Measurements from ENCODE around the gene CCL27. TPM values are rescaled to one million over a fixed set of nuclear protein-coding genes. Genes with fewer than 3 reads are reported as not detected.
A peak's percentile ranks its signal among the peaks of the same experiment; 100 is the strongest.
"Not testable (repeated sequence)": the region's sequence is repeated elsewhere in the genome, so short reads cannot be mapped to it uniquely, and the experiment has no call there.

Gene CCL27
- polyA plus RNA-seq, 2 of the 4 experiments (the other 2 are of a cell fraction), result 0.22 to 0.27 TPM

DNA sequence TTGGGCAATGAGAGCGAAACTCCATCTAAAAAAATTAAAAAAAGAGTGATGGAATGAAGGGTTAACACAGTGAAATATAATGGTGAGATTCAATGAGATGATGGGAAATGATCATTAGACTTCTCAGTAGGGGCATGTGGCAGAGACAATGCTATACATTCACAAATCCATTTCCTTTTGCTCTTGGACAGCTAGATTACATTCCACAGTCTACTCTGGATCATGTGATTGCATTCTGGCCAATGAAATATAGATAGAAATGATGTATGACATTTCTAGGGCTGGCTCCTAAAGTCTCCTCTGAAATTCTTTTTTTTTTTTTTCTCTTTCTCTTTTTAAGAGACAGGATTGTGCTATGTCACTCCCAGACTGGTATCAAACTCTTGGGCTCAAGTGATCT is 19.8 kb downstream of the CCL27 start:
- 96% methylated on average over 1 of the region's 1 CpG for WGBS (ENCODE audit: missing lambda C conversion rate)
- CTCF ChIA-PET, result interaction anchor here (0.9 to 22.6 kb wide), 7 partner anchors 8 to 95 kb away, joined by 3 to 288 read pairs (median 3); partner anchors contain the start of genes CCL27, IL11RA and RPP25L
- Histone ChIP-seq H3K4me3 (no peak overlapping the region), H3K9me3 (no peaks in the 10 kb centered on the region), H3K4me2 (no peak overlapping the region), H3K4me1 (peaks cover 31% of the 10 kb centered on the region), H3K27ac (no peak overlapping the region)
- FAIRE-seq (no peak), ATAC-seq (no peak), DNase-seq (ENCODE audit: low read depth in 1 of 2, low spot score in 1 of 2) (no peak)
- POLR2A ChIA-PET, result no interaction called here
- TF ChIP-seq TP53 (CRISPR knock-in tag; IDR thresholded peaks at IDR 0.05), result no peak

DNA sequence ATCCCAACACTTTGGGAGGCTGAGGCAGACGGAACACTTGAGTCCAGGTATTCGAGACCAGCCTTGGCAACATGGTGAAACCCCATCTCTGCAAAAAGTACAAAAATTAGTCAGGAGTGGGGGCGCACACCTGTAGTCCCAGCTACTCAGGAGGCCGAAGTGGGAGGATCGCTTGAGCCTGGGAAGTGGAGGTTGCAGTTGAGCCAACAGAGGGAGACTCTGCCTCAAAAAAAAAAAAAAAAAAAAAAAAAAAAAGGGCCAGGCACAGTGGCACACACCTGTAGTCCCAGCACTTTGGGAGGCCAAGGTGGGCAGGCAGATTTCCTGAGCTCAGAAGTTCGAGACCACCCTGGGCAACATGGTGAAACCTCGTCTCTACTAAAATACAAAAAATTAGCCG is 23.1 kb downstream of the CCL27 start:
- WGBS (ENCODE audit: missing lambda C conversion rate), result 87% methylated on average over 8 of the region's 8 CpGs
- DNase-seq (ENCODE audit: low read depth in 1 of 2, low spot score in 1 of 2); ATAC-seq; H3K4me2 ChIP-seq; H3K9me3 ChIP-seq; FAIRE-seq; H3K4me3 ChIP-seq; H3K27ac ChIP-seq: not testable (repeated sequence)
- ChIA-PET POLR2A (interaction anchor here (0.6 to 1.8 kb wide), 2 partner anchors 14 to 16 kb away, joined by 6 read pairs; no protein-coding TSS in a partner anchor), CTCF (interaction anchor here (1.7 to 22.6 kb wide), 4 partner anchors 11 to 63 kb away, joined by 4 to 429 read pairs (median 198); partner anchors contain the start of genes CCL27, GALT, IL11RA and RPP25L)
- H3K4me1 ChIP-seq, result peaks cover 26% of the 10 kb centered on the region; the same call in 2 of the 3 replicates

DNA sequence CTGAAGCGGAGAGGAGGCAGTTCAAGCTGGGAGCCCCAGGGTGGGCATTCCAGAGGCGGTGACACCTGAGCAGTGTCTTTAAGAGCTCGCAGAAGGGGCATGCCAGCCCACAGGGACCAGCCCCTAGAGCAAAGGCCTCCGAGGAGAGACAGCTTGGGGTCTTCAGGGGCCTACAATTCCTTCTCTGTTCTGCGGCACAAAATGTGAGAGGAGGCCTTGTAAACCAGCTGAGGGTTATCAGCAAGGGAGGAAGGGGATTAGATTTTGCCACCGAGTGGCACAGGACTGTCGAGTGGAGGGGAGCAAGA is 24.4 kb downstream of the CCL27 start:
- Histone ChIP-seq H3K27ac (peak overlapping the region; percentile 88 to 95), H3K4me1 (peaks cover 26% of the 10 kb centered on the region; the same call in 2 of the 3 replicates), H3K4me3 (peak overlapping the region; percentile 73), H3K4me2 (peak overlapping the region; percentile 93), H3K9me3 (no peaks in the 10 kb centered on the region)
- POLR2A ChIA-PET, result interaction anchor here (0.9 to 2.3 kb wide), 6 partner anchors 9 to 441 kb away, joined by 3 to 17 read pairs (median 6); partner anchors contain the start of genes DCTN3, FANCG, GALT and IL11RA
- TF ChIP-seq SMC3 (IDR thresholded peaks at IDR 0.05) (no peak), ZSCAN20 (CRISPR knock-in tag; IDR thresholded peaks at IDR 0.05) (no peak), HOXA7 (CRISPR knock-in tag; IDR thresholded peaks at IDR 0.05) (no peak), NFE2L2 (conservative IDR thresholded peaks at IDR 0.05; ENCODE audit: low read length) (no peak)
- DNase-seq (ENCODE audit: low read depth in 1 of 2, low spot score in 1 of 2) (no peak), ATAC-seq (0 out of 6 replicates have a peak, but pooled peaks of 1 of the 2 experiments have one; percentile 1), FAIRE-seq (no peak)
- CTCF ChIA-PET, result interaction anchor here (1.2 to 22.6 kb wide), 8 partner anchors 9 to 138 kb away, joined by 3 to 429 read pairs (median 56); partner anchors contain the start of genes ARID3C, CCL27, DCTN3 and GALT
- 35% methylated on average over 7 of the region's 7 CpGs for WGBS (ENCODE audit: missing lambda C conversion rate)

DNA sequence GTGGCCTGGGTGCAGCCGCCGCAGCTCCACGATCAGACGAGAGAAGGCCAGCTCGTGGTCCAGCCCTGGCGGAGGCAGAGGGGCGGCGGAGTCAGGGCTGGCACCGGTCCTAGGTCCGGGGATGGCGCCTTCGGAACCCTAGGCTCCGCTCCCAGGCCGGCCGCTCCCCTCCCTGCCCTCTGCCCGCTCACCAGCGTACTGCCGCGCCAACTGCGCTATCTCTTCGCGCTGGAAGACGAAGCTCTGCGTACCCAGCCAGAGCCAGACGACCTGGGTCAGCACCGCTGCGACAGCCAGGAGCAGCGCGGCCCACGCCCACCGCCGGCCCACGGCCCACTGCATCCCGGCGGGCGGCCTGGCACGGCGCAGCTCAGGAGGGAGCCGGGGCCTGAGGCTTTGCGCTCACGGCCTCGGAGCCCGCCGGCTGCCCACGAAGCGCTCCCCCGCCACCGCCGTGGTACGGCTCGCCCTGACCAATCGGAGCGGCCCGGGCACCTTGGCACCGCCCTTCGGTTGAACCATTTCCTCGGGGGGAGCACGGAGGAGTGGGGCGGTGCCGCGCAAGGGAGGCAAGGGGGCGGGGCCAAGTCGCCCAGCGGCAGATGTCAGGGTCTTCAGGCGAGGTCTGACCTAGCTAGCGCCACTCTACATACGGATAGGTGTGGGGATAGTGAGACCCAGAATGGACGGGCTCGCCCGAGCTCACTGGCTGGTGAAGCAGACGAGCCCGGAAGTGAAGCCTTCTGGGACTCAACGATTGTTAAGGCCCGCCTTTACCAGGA is 24.9 kb downstream of the CCL27 start, which contains the start of gene SIGMAR1:
SIGMAR1 (minus strand) TSS at position 432 of the 782 bp plus-strand sequence; CDS start at position 342, 90 bp downstream.
- ATAC-seq, result peak; percentile 87 to 92
- POLR2A ChIA-PET, result interaction anchor here (0.6 to 2.3 kb wide), 9 partner anchors 8 to 442 kb away, joined by 3 to 17 read pairs (median 5); partner anchors contain the start of genes ARID3C, DCTN3, FANCG and GALT
- peak; percentile 87 to 93 for DNase-seq (ENCODE audit: low read depth in 1 of 2, low spot score in 1 of 2)
- CTCF ChIA-PET, result interaction anchor here (1.2 to 22.6 kb wide), 8 partner anchors 8 to 138 kb away, joined by 3 to 429 read pairs (median 56); partner anchors contain the start of genes ARID3C, CCL27, DCTN3 and GALT
- Histone ChIP-seq H3K4me1 (peaks cover 26% of the 10 kb centered on the region; the same call in 2 of the 3 replicates), H3K9me3 (no peaks in the 10 kb centered on the region), H3K4me2 (peak within 1 kb of the TSS; percentile 93), H3K27ac (peak within 1 kb of the TSS; percentile 88 to 95), H3K4me3 (peak within 1 kb of the TSS; percentile 73)
- no peak for TF ChIP-seq SMC3 (IDR thresholded peaks at IDR 0.05)
- peak; percentile 58; the same call in 1 of the 2 replicates for TF ChIP-seq GATA3 (IDR thresholded peaks at IDR 0.05; ENCODE audit: borderline replicate concordance)
- peak in 1 of 2 experiments; percentile 87; a peak in 2 of 5 replicates for TF ChIP-seq JUN (IDR thresholded peaks at IDR 0.05)
- no peak for TF ChIP-seq HOXA7 (CRISPR knock-in tag; IDR thresholded peaks at IDR 0.05)
- no peak for TF ChIP-seq MAFK (IDR thresholded peaks at IDR 0.05; ENCODE audit: partially characterized antibody)
- no peak for TF ChIP-seq RARB (CRISPR knock-in tag; IDR thresholded peaks at IDR 0.05)
- TF ChIP-seq, protein P1, sequence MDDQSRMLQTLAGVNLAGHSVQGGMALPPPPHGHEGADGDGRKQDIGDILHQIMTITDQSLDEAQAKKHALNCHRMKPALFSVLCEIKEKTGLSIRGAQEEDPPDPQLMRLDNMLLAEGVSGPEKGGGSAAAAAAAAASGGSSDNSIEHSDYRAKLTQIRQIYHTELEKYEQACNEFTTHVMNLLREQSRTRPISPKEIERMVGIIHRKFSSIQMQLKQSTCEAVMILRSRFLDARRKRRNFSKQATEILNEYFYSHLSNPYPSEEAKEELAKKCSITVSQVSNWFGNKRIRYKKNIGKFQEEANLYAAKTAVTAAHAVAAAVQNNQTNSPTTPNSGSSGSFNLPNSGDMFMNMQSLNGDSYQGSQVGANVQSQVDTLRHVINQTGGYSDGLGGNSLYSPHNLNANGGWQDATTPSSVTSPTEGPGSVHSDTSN (IDR thresholded peaks at IDR 0.05), result 0 out of 2 replicates have a peak, but pooled peaks have one; percentile 29
- TF ChIP-seq HOXB13 (CRISPR knock-in tag; IDR thresholded peaks at IDR 0.05; ENCODE audit: low read depth), result peak; percentile 50; the same call in 1 of the 2 replicates
- peak; percentile 89 for TF ChIP-seq POLR2A (IDR thresholded peaks at IDR 0.05; ENCODE audit: low read length)
- TF ChIP-seq MYC (IDR thresholded peaks at IDR 0.05; ENCODE audit: borderline replicate concordance, low read length), result 0 out of 2 replicates have a peak, but pooled peaks have one; percentile 65
- no peak for TF ChIP-seq ZSCAN20 (CRISPR knock-in tag; IDR thresholded peaks at IDR 0.05)
- no peak for TF ChIP-seq HEYL (CRISPR knock-in tag; IDR thresholded peaks at IDR 0.05)
- TF ChIP-seq, protein P2, sequence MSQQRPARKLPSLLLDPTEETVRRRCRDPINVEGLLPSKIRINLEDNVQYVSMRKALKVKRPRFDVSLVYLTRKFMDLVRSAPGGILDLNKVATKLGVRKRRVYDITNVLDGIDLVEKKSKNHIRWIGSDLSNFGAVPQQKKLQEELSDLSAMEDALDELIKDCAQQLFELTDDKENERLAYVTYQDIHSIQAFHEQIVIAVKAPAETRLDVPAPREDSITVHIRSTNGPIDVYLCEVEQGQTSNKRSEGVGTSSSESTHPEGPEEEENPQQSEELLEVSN (IDR thresholded peaks at IDR 0.05; ENCODE audit: borderline replicate concordance, low read depth), result peak; percentile 88
- TF ChIP-seq, protein P3, sequence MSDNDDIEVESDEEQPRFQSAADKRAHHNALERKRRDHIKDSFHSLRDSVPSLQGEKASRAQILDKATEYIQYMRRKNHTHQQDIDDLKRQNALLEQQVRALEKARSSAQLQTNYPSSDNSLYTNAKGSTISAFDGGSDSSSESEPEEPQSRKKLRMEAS (IDR thresholded peaks at IDR 0.05), result peak; percentile 99
- no peak for TF ChIP-seq POLR2AphosphoS2 (conservative IDR thresholded peaks at IDR 0.05; ENCODE audit: low read length)
- TF ChIP-seq HDAC2 (IDR thresholded peaks at IDR 0.05), result no peak
- no peak for TF ChIP-seq EHMT2 (IDR thresholded peaks at IDR 0.05; ENCODE audit: low read depth)
- TF ChIP-seq PHF8 (IDR thresholded peaks at IDR 0.05; ENCODE audit: borderline replicate concordance, low read depth), result peak; percentile 56; the same call in 1 of the 2 replicates
- TF ChIP-seq CHD4 (IDR thresholded peaks at IDR 0.05; ENCODE audit: borderline replicate concordance), result no peak
- no peak for TF ChIP-seq MAZ (IDR thresholded peaks at IDR 0.05; ENCODE audit: borderline replicate concordance, low read depth, low read length)
- TF ChIP-seq, protein P4, sequence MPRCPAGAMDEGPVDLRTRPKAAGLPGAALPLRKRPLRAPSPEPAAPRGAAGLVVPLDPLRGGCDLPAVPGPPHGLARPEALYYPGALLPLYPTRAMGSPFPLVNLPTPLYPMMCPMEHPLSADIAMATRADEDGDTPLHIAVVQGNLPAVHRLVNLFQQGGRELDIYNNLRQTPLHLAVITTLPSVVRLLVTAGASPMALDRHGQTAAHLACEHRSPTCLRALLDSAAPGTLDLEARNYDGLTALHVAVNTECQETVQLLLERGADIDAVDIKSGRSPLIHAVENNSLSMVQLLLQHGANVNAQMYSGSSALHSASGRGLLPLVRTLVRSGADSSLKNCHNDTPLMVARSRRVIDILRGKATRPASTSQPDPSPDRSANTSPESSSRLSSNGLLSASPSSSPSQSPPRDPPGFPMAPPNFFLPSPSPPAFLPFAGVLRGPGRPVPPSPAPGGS (IDR thresholded peaks at IDR 0.05), result peak; percentile 73; the same call in 1 of the 3 replicates
- TF ChIP-seq TP53 (CRISPR knock-in tag; IDR thresholded peaks at IDR 0.05), result 0 out of 2 replicates have a peak, but pooled peaks have one; percentile 0
- no peak for TF ChIP-seq ZNF302 (CRISPR knock-in tag; IDR thresholded peaks at IDR 0.05)
- no peak for TF ChIP-seq NPAS2 (CRISPR knock-in tag; IDR thresholded peaks at IDR 0.05; ENCODE audit: borderline replicate concordance)
- no peak for TF ChIP-seq EHF (CRISPR knock-in tag; IDR thresholded peaks at IDR 0.05)
- no peak for FAIRE-seq
- 0% methylated on average over 18 of the region's 74 CpGs for WGBS (ENCODE audit: missing lambda C conversion rate)
